Measurements from ENCODE around the gene ATP23. TPM values are rescaled to one million over a fixed set of nuclear protein-coding genes. Genes with fewer than 3 reads are reported as not detected.

Gene ATP23
- total RNA-seq, 1 donor from 2014 or later = 31.9 TPM

DNA sequence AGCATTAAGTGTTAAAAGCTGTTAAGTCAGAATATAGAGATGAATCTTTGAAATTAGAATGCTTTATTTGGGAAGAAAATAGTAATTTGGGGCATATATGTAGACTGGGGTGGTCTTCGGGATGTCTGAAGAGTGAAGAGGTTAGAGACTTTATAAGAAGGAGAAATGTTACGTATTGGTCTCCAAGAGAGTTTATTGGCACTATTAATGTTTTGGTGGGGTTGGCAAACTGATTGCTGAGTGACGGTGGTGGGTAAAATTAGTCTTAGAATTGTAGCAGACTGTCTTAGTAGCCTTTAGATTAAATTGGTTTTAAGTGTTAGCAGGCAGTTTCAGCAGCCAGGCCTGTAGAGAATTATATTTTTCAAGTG is 4.9 kb upstream of the ATP23 start:
- intact Hi-C loops (cut with DNase I) = no loop called here
- no peaks in the 10 kb centered on the region for H3K9me3 ChIP-seq
- H3K27ac ChIP-seq = peak overlapping the region; percentile 51
- H3K4me1 ChIP-seq = peaks cover 7% of the 10 kb centered on the region
- TF ChIP-seq POLR2AphosphoS5 (IDR thresholded peaks at IDR 0.05; ENCODE audit: insufficient read depth in 1 of 2, low read depth in 1 of 2) (no peak), POLR2A (IDR thresholded peaks at IDR 0.05) (no peak)
- TF ChIP-seq, protein P1, sequence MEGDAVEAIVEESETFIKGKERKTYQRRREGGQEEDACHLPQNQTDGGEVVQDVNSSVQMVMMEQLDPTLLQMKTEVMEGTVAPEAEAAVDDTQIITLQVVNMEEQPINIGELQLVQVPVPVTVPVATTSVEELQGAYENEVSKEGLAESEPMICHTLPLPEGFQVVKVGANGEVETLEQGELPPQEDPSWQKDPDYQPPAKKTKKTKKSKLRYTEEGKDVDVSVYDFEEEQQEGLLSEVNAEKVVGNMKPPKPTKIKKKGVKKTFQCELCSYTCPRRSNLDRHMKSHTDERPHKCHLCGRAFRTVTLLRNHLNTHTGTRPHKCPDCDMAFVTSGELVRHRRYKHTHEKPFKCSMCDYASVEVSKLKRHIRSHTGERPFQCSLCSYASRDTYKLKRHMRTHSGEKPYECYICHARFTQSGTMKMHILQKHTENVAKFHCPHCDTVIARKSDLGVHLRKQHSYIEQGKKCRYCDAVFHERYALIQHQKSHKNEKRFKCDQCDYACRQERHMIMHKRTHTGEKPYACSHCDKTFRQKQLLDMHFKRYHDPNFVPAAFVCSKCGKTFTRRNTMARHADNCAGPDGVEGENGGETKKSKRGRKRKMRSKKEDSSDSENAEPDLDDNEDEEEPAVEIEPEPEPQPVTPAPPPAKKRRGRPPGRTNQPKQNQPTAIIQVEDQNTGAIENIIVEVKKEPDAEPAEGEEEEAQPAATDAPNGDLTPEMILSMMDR (IDR thresholded peaks at IDR 0.05) = no peak
- H3K36me3 ChIP-seq = no peaks in the 10 kb centered on the region
- peak overlapping the region; percentile 57 to 61 for H3K4me3 ChIP-seq
- no peak for DNase-seq (ENCODE audit: extremely low spot score in 2 of 2)
- no peaks in the 10 kb centered on the region for H3K27me3 ChIP-seq

DNA sequence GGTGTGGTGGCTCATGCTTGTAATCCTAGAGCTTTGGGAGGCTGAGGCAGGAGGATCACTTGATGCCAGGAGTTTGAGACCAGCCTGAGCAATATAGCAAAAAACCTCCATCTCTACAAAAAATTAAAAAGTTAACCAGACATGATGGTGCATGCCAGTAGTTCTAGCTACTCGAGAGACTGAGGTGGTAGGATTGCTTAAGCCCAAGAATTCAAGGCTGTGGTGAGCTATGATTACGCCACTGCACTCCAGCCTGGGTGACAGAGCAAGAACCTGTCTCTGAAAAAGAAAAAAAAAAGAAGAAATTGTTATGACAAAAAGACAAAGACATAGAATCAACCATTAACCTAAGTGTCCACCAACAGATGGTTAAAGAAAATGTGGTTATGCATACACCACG is 2.1 kb upstream of the ATP23 start:
- no peaks in the 10 kb centered on the region for H3K36me3 ChIP-seq
- intact Hi-C loops (cut with DNase I) = no loop called here
- no peaks in the 10 kb centered on the region for H3K9me3 ChIP-seq
- no peak for TF ChIP-seq POLR2A (IDR thresholded peaks at IDR 0.05)
- TF ChIP-seq, protein P1 (IDR thresholded peaks at IDR 0.05) = no peak
- TF ChIP-seq POLR2AphosphoS5 (IDR thresholded peaks at IDR 0.05; ENCODE audit: insufficient read depth in 1 of 2, low read depth in 1 of 2) = no peak
- no peak overlapping the region for H3K27ac ChIP-seq
- no peaks in the 10 kb centered on the region for H3K27me3 ChIP-seq
- no peak for DNase-seq (ENCODE audit: extremely low spot score in 2 of 2)
- peaks cover 18% of the 10 kb centered on the region for H3K4me1 ChIP-seq
- no peak overlapping the region for H3K4me3 ChIP-seq

DNA sequence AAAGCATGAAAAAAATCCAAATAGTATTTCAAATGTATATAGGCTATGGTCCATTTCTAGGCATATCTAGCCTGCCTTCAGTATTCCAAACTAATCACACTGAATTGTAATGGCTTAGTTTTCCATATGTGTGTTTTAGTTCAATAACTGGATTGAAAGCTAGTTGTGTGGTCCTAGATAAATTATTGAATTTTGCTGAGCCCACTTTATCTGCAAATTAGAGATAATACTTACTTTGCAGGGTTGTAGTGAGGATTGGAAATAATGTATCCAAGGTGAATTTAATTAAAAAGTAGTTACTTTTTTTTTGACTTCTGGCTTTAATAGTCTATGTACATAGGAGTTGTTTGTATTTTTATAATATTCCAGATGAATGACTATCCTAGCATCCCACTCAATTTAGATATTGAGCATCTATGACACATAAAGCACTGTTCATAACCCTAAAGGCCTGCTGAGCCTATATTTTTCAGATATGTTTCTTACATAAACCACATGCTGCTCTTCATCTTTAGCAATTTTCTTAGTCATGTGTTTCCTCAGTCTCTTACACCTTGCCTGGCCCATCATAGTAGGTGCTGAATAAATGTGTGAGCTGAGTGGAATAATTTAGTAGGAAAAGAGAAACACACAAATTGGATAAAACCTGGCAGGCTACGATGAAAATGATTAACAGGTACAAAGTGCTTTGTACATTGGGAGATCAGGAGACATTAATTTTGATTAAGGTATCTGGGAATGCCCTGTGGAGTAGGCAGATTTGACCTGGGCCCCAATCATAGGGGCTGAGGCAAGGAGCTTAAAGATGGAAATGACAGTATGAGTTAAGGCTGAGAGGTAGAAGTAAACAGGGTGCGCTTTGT is 1.1 kb upstream of the ATP23 start:
- no peak for DNase-seq (ENCODE audit: extremely low spot score in 2 of 2)
- Histone ChIP-seq H3K4me1 (peaks cover 18% of the 10 kb centered on the region), H3K27ac (peak overlapping the region; percentile 91), H3K36me3 (no peaks in the 10 kb centered on the region), H3K4me3 (peak overlapping the region; percentile 73 to 75), H3K9me3 (no peaks in the 10 kb centered on the region), H3K27me3 (no peaks in the 10 kb centered on the region)
- TF ChIP-seq, protein P1 (IDR thresholded peaks at IDR 0.05) = no peak
- TF ChIP-seq POLR2A (IDR thresholded peaks at IDR 0.05) (no peak), POLR2AphosphoS5 (IDR thresholded peaks at IDR 0.05; ENCODE audit: insufficient read depth in 1 of 2, low read depth in 1 of 2) (no peak)
- intact Hi-C loops (cut with DNase I) = no loop called here

DNA sequence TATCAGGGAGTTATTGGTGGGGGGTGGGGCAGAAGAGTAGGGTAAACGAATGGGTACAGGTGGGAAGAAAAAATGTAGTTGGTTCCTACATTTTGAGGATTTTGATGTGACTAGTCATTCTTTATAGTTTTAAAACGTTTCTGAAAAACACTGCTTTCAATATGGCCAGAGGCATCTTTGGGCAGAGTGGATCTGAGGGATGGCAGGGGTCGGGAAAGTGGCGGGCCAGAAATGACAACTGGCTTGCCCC is 527 bp upstream of the ATP23 start:
- peak overlapping the region; percentile 73 to 75 for H3K4me3 ChIP-seq

More for the DNA sequence above, 527 bp upstream of the ATP23 start:
- TF ChIP-seq, protein P1 (IDR thresholded peaks at IDR 0.05) = no peak
- TF ChIP-seq POLR2AphosphoS5 (IDR thresholded peaks at IDR 0.05; ENCODE audit: insufficient read depth in 1 of 2, low read depth in 1 of 2) (no peak), POLR2A (IDR thresholded peaks at IDR 0.05) (no peak)
- Histone ChIP-seq H3K27ac (peak overlapping the region; percentile 91), H3K36me3 (no peaks in the 10 kb centered on the region), H3K9me3 (no peaks in the 10 kb centered on the region), H3K4me1 (peaks cover 18% of the 10 kb centered on the region), H3K27me3 (no peaks in the 10 kb centered on the region)
- intact Hi-C loops (cut with DNase I) = no loop called here
- DNase-seq (ENCODE audit: extremely low spot score in 2 of 2) = no peak

Data from vagina (tissue), 2 donors.